ENCODE results near the gene GDF2. TPM values are rescaled to one million over a fixed set of nuclear protein-coding genes. Genes with fewer than 3 reads are reported as not detected.

GDF2 gene
- total and polyA plus RNA-seq, 2 experiments from 2014 or later = not detected

GRCh38 chr10:47357911-47358310 is 35.7 kb downstream of the GDF2 start (continued):
- no peak for TF ChIP-seq ZNF462 (CRISPR knock-in tag; IDR thresholded peaks at IDR 0.05)

- H3K36me3 Mint-ChIP-seq (ENCODE audit: low read depth) = no peaks in the 10 kb centered on the region
- no peaks in the 10 kb centered on the region for H3F3A ChIP-seq (replicated peaks; ENCODE audit: low read depth)
- no peaks in the 10 kb centered on the region for H3K9me3 Mint-ChIP-seq
- no peak overlapping the region for H3K27ac ChIP-seq (ENCODE audit: low read depth)
- H3K4me3 ChIP-seq = no peak overlapping the region
- no peak overlapping the region for H2AFZ ChIP-seq
- H3K27me3 ChIP-seq (ENCODE audit: insufficient read depth) = no peaks in the 10 kb centered on the region
- peaks cover 5% of the 10 kb centered on the region for H3K27me3 Mint-ChIP-seq (ENCODE audit: insufficient read depth, low read depth, poor library complexity)
- no peak for ATAC-seq
- no peaks in the 10 kb centered on the region for H3K36me3 ChIP-seq (ENCODE audit: insufficient read depth)
- no peaks in the 10 kb centered on the region for H3K9me2 ChIP-seq (ENCODE audit: insufficient read depth)
- no peaks in the 10 kb centered on the region; the same call in 2 of the 3 replicates for H3K4me1 Mint-ChIP-seq
- H3K79me2 ChIP-seq (replicated peaks; ENCODE audit: insufficient read depth) = no peaks in the 10 kb centered on the region
- H3K4me3 Mint-ChIP-seq = no peak overlapping the region
- no peaks in the 10 kb centered on the region for H4K20me1 ChIP-seq (replicated peaks; ENCODE audit: insufficient read depth)
- no peaks in the 10 kb centered on the region for H3K4me1 ChIP-seq (ENCODE audit: insufficient read depth)
- H3K4me2 ChIP-seq = no peak overlapping the region
- no peak overlapping the region for H3K27ac Mint-ChIP-seq
- DNase-seq (ENCODE audit: low spot score) = no peak
- TF ChIP-seq REST (IDR thresholded peaks at IDR 0.05; ENCODE audit: unreplicated experiment) (no peak), POLR2AphosphoS5 (IDR thresholded peaks at IDR 0.05; ENCODE audit: low read depth) (no peak), STAT1 (IDR thresholded peaks at IDR 0.05; ENCODE audit: unreplicated experiment) (no peak), EZH2 (IDR thresholded peaks at IDR 0.05; ENCODE audit: low read depth, unreplicated experiment) (no peak), JUNB (IDR thresholded peaks at IDR 0.05; ENCODE audit: unreplicated experiment) (no peak), ZNF331 (CRISPR knock-in tag; IDR thresholded peaks at IDR 0.05; ENCODE audit: low read depth) (no peak), NANOG (IDR thresholded peaks at IDR 0.05; ENCODE audit: borderline replicate concordance) (no peak), CTCF (conservative IDR thresholded peaks at IDR 0.05; ENCODE audit: low read depth in 2 of 2) (no peak), EZH2phosphoT487 (IDR thresholded peaks at IDR 0.05; ENCODE audit: unreplicated experiment) (no peak), ZNF114 (CRISPR knock-in tag; IDR thresholded peaks at IDR 0.05) (no peak), CREB1 (CRISPR knock-in tag; IDR thresholded peaks at IDR 0.05; ENCODE audit: low read depth) (no peak)
Measured at GRCh38 chr10:47358457-47358856, 36.2 kb downstream of the GDF2 start.

All from GM23338 (cell line).